Measurements from ENCODE around the gene GAB1. TPM values are rescaled to one million over a fixed set of nuclear protein-coding genes. Genes with fewer than 3 reads are reported as not detected.

Gene GAB1
- total RNA-seq, 6 donors from 2014 or later, result 47.1 to 77.6 (median 56.9) TPM

DNA sequence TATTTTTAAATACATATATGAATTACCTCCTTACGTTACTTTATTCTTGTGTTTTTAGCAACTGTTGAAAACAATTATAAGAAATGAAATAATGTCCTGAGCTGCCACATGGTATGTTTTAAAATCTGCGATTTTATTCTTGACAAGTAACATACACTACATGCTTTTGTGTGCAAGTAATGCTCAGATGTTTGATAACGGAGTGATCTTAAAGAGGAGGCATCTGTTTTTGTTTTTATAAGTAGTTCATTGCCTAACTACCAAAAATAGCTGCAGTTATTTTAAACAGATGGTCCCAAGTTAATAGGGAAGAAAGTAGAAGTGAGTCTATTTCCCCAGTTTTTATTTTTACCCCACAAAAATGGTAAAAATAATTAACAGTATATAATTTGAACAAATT, 55.2 kb downstream of the GAB1 start:
- peak in 1 of 2 donors; percentile 27 for ATAC-seq (ENCODE audit: low FRiP score in 2 of 2)
- H3K4me1 ChIP-seq, result peaks cover 35 to 61% (median 59%) of the 10 kb centered on the region in 4 donors
- no peak for DNase-seq
- TF ChIP-seq POLR2AphosphoS5 (IDR thresholded peaks at IDR 0.05) (no peak), EP300 (IDR thresholded peaks at IDR 0.05) (no peak), POLR2A (IDR thresholded peaks at IDR 0.05) (no peak)
- TF ChIP-seq, protein P1, sequence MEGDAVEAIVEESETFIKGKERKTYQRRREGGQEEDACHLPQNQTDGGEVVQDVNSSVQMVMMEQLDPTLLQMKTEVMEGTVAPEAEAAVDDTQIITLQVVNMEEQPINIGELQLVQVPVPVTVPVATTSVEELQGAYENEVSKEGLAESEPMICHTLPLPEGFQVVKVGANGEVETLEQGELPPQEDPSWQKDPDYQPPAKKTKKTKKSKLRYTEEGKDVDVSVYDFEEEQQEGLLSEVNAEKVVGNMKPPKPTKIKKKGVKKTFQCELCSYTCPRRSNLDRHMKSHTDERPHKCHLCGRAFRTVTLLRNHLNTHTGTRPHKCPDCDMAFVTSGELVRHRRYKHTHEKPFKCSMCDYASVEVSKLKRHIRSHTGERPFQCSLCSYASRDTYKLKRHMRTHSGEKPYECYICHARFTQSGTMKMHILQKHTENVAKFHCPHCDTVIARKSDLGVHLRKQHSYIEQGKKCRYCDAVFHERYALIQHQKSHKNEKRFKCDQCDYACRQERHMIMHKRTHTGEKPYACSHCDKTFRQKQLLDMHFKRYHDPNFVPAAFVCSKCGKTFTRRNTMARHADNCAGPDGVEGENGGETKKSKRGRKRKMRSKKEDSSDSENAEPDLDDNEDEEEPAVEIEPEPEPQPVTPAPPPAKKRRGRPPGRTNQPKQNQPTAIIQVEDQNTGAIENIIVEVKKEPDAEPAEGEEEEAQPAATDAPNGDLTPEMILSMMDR (IDR thresholded peaks at IDR 0.05), result no peak
- H3K27ac ChIP-seq, result peak overlapping the region in 3 of 4 donors; percentile 22 to 53 (median 23)
- H3K4me3 ChIP-seq, result no peak overlapping the region
- no peaks in the 10 kb centered on the region for H3K9me3 ChIP-seq
- H3K36me3 ChIP-seq, result no peaks in the 10 kb centered on the region
- no peaks in the 10 kb centered on the region for H3K27me3 ChIP-seq
- WGBS, 2 donors, result 43 to 47% methylated on average over 3 of the region's 3 CpGs

DNA sequence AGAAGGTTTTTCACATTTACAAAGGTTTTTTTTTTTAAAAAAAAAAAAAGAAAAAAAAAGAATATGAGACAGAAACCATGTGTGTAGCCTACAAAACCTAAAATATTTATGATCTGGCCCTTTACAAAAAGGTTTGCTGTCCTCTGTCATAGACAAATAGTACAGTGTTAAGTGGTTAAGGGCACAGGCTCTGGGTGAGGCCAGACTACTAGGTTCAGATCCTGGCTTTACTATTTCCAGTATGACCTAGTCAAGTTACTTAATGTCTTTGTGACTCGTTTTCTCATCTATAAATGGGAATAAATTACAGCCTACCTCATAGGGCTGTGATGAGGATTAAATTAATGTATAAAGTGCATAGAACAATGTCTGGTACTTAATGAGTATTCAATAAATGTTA, 56.5 kb downstream of the GAB1 start:
- Histone ChIP-seq H3K4me3 (no peak overlapping the region), H3K36me3 (no peaks in the 10 kb centered on the region), H3K4me1 (peaks cover 41 to 71% (median 64%) of the 10 kb centered on the region in 4 donors), H3K9me3 (no peaks in the 10 kb centered on the region), H3K27ac (peak overlapping the region in 2 of 4 donors; percentile 22 to 41), H3K27me3 (no peaks in the 10 kb centered on the region)
- DNase-seq (no peak), ATAC-seq (ENCODE audit: low FRiP score in 2 of 2) (no peak)
- WGBS, 2 donors, result 55 to 64% methylated on average over 1 of the region's 1 CpG
- TF ChIP-seq EP300 (IDR thresholded peaks at IDR 0.05), result no peak
- TF ChIP-seq, protein P1 (IDR thresholded peaks at IDR 0.05), result no peak
- TF ChIP-seq POLR2AphosphoS5 (IDR thresholded peaks at IDR 0.05), result no peak
- no peak for TF ChIP-seq POLR2A (IDR thresholded peaks at IDR 0.05)

DNA sequence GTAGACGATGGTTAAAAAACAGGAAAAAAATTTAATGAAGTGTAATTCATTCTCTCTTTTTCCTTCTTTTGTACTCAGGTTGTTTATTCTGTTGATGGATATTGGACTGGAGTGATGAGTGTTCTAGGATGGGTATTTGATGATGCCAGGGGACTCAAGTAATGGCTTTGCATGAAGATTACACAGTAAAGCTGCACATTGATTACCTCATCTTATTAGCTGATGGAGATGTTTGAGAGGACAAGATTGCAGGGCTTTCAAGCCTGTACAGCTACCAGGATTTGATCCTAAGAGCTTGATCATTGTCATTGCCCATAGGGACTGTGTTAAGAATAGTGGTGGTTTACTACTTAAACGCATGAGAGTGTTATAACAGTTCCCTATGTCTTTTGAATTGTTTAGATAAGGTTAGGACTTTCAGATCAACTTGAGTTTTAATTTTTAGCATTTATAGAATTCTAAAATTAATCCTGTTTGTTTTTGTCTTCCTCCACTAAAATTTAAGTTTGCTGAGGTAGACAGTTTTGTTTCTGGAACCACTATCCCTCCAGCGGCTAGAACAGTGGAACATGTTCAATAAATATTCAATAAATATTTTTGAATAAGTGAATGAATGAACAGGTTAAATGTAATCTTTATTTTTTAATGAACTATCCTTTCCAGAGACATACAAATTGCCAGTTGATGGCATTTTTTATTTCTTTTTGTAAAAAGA, 58.2 kb downstream of the GAB1 start:
- ATAC-seq (ENCODE audit: low FRiP score in 2 of 2) (no peak), DNase-seq (no peak)
- Histone ChIP-seq H3K9me3 (no peaks in the 10 kb centered on the region), H3K4me3 (no peak overlapping the region), H3K4me1 (peaks cover 25 to 70% (median 53%) of the 10 kb centered on the region in 4 donors), H3K27ac (peak overlapping the region in 1 of 4 donors; percentile 37), H3K27me3 (no peaks in the 10 kb centered on the region), H3K36me3 (no peaks in the 10 kb centered on the region)
- WGBS, 2 donors, result 51 to 55% methylated on average over 3 of the region's 3 CpGs
- TF ChIP-seq, protein P1 (IDR thresholded peaks at IDR 0.05), result no peak
- no peak for TF ChIP-seq EP300 (IDR thresholded peaks at IDR 0.05)

DNA sequence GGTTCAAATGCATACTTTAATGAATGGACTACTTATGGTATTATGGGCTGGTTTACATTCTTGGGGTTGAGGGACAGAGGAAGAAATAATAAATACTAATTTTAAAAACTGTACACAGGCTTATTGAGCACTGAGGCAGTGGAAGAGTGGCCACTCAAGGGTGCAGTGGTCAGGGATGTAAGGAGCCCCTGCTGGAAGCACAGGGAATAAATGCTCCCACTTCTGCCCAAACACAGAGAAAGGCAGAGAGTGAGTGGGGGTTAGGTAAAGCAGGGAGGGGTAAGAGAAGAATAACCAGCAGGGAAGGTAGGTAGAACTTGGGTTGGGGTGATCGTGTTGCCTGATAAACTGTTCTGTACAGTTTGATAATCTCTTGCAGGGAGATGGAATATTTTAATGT, 60.0 kb downstream of the GAB1 start:
- DNase-seq (no peak), ATAC-seq (ENCODE audit: low FRiP score in 2 of 2) (no peak)
- H3K27ac ChIP-seq, result no peak overlapping the region
- WGBS, 2 donors, result 75 to 87% methylated on average over 1 of the region's 1 CpG
- H3K27me3 ChIP-seq, result no peaks in the 10 kb centered on the region
- H3K4me3 ChIP-seq, result no peak overlapping the region
- H3K9me3 ChIP-seq, result no peaks in the 10 kb centered on the region
- peaks cover 15 to 55% (median 37%) of the 10 kb centered on the region in 4 donors for H3K4me1 ChIP-seq
- H3K36me3 ChIP-seq, result no peaks in the 10 kb centered on the region
- TF ChIP-seq EP300 (IDR thresholded peaks at IDR 0.05) (no peak), POLR2A (IDR thresholded peaks at IDR 0.05) (no peak), POLR2AphosphoS5 (IDR thresholded peaks at IDR 0.05) (no peak)
- TF ChIP-seq, protein P1 (IDR thresholded peaks at IDR 0.05), result no peak

DNA sequence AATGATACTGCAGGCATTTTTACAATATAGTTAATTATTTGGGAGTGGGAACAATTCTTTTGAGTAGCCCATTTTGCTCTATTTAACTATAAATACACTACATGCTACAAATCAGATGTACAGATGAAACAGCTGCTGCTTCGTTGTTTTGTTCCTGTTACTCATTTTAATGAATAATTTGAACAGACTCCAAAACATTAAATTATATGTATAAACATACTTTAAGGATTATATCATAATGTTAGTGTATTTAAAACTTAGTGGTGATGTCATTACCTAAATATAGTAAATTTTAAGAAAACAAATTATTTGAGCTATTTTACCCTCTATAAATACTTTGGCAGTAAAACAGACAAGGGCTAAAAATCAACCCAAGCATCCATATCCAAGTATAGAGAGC, 60.7 kb downstream of the GAB1 start:
- DNase-seq (no peak), ATAC-seq (ENCODE audit: low FRiP score in 2 of 2) (no peak)
- no peaks in the 10 kb centered on the region for H3K27me3 ChIP-seq
- no peak overlapping the region for H3K4me3 ChIP-seq
- H3K36me3 ChIP-seq, result no peaks in the 10 kb centered on the region
- WGBS, 2 donors, result 34 to 63% methylated on average over 1 of the region's 1 CpG
- H3K27ac ChIP-seq, result peak overlapping the region in 1 of 4 donors; percentile 32
- no peak for TF ChIP-seq POLR2A (IDR thresholded peaks at IDR 0.05)
- TF ChIP-seq EP300 (IDR thresholded peaks at IDR 0.05), result no peak
- no peak for TF ChIP-seq POLR2AphosphoS5 (IDR thresholded peaks at IDR 0.05)
- H3K9me3 ChIP-seq, result no peaks in the 10 kb centered on the region
- H3K4me1 ChIP-seq, result peaks cover 21 to 51% (median 33%) of the 10 kb centered on the region in 4 donors

Measured in upper lobe of left lung (tissue), 6 donors.